ENCODE results near the gene NFATC2IP. TPM values are rescaled to one million over a fixed set of nuclear protein-coding genes. Genes with fewer than 3 reads are reported as not detected.

The NFATC2IP gene
- total and polyA plus RNA-seq, 2 of the 8 experiments (the other 6 are each of a cell fraction or from before 2014, with no cell fraction given) = 54.4 to 71.5 TPM

GRCh38 chr16:28990375-28991040 is 39.8 kb downstream of the NFATC2IP start (continued):
- no peak for TF ChIP-seq JUN (IDR thresholded peaks at IDR 0.05; ENCODE audit: low read depth, low read length)
- no peak for TF ChIP-seq EP300 (IDR thresholded peaks at IDR 0.05; ENCODE audit: borderline replicate concordance in 1 of 2, low read depth in 2 of 2, low read length in 2 of 2)
- no peak for TF ChIP-seq SP2 (IDR thresholded peaks at IDR 0.05; ENCODE audit: low read length)
- no peak for TF ChIP-seq CEBPB (IDR thresholded peaks at IDR 0.05; ENCODE audit: low read depth, low read length)

Measured in H1 (cell line).